SK-N-SH treated with all-trans-retinoic acid at 6 μM for 48 hours (cell line): ENCODE data around the gene TSHZ3.

Experiments
- CREB5 ChIP-seq: fragments of 250-450 bp; sonication (Bioruptor Pico); IDR thresholded peaks from 2 replicates; pipeline ENCODE4 v1.5.1; 2020; ENCODE audit warnings: low read depth, mild to moderate bottlenecking, moderate library complexity
- CSDC2 ChIP-seq: fragments of 250-450 bp; sonication (Bioruptor Pico); IDR thresholded peaks from 2 replicates; pipeline ENCODE4 v1.5.0; 2020; ENCODE audit warnings: mild to moderate bottlenecking, moderate library complexity
- ESRRG ChIP-seq: fragments of 250-450 bp; sonication (Bioruptor Pico); IDR thresholded peaks from 2 replicates; pipeline ENCODE4 v1.6.1; 2021; ENCODE audit warnings: mild to moderate bottlenecking
- PATZ1 ChIP-seq: fragments of 250-450 bp; sonication (Bioruptor Pico); IDR thresholded peaks from 2 replicates; pipeline ENCODE4 v1.8.0; 2020; ENCODE audit warnings: mild to moderate bottlenecking, moderate library complexity, borderline replicate concordance
- RARB ChIP-seq: fragments of 250-450 bp; sonication (Bioruptor Pico); IDR thresholded peaks from 2 replicates; pipeline ENCODE4 v1.8.0; 2021; ENCODE audit warnings: mild to moderate bottlenecking, moderate library complexity
- SNAI2 ChIP-seq: fragments of 250-450 bp; sonication (Bioruptor Pico); IDR thresholded peaks from 2 replicates; pipeline ENCODE4 v1.5.0; 2020; ENCODE audit warnings: mild to moderate bottlenecking, moderate library complexity
- TCF4 ChIP-seq: fragments of 250-450 bp; sonication (Bioruptor Pico); IDR thresholded peaks from 2 replicates; pipeline ENCODE4 v1.8.0; 2021; ENCODE audit warnings: mild to moderate bottlenecking, moderate library complexity, borderline replicate concordance
- TOX ChIP-seq: fragments of 250-450 bp; sonication (Bioruptor Pico); IDR thresholded peaks from 2 replicates; pipeline ENCODE4 v1.8.0; 2021; ENCODE audit warnings: mild to moderate bottlenecking, moderate library complexity, borderline replicate concordance
- ZNF70 ChIP-seq: fragments of 450-650 bp; formaldehyde crosslinking; IDR thresholded peaks from 2 replicates; pipeline ENCODE4 v1.5.0; 2020; ENCODE audit warnings: mild to moderate bottlenecking, moderate library complexity
- ZNF8 ChIP-seq: fragments of 450-650 bp; formaldehyde crosslinking; IDR thresholded peaks from 2 replicates; pipeline ENCODE4 v1.5.0; 2020; ENCODE audit warnings: mild to moderate bottlenecking, moderate library complexity
- TF ChIP-seq, protein P1 (sequence below): fragments of 250-450 bp; sonication (Bioruptor Pico); IDR thresholded peaks from 2 replicates; pipeline ENCODE4 v1.5.0; 2020; ENCODE audit warnings: mild to moderate bottlenecking, moderate library complexity

DNA sequence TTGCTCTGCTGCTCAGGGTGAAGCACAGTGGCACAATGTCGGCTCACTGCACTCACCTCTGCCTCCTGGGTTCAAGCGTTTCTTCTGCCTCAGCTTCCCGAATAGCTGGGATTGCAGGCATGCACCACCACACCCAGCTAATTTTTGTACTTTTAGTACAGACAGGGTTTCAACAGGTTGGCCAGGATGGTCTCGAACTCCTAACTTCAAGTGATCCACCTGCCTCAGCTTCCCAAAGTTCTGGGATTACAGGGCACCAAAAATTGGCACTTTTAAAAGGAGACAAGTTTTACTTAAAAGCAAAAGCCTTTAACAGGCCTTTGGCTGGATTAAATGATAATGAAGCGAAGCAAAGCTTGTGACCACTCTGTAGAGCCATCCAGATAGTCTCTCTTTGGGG, 12.5 kb upstream of the TSHZ3 start:
- TF ChIP-seq ESRRG: no peak
- no peak for TF ChIP-seq TCF4 (CRISPR knock-in tag)
- TF ChIP-seq, protein P1, sequence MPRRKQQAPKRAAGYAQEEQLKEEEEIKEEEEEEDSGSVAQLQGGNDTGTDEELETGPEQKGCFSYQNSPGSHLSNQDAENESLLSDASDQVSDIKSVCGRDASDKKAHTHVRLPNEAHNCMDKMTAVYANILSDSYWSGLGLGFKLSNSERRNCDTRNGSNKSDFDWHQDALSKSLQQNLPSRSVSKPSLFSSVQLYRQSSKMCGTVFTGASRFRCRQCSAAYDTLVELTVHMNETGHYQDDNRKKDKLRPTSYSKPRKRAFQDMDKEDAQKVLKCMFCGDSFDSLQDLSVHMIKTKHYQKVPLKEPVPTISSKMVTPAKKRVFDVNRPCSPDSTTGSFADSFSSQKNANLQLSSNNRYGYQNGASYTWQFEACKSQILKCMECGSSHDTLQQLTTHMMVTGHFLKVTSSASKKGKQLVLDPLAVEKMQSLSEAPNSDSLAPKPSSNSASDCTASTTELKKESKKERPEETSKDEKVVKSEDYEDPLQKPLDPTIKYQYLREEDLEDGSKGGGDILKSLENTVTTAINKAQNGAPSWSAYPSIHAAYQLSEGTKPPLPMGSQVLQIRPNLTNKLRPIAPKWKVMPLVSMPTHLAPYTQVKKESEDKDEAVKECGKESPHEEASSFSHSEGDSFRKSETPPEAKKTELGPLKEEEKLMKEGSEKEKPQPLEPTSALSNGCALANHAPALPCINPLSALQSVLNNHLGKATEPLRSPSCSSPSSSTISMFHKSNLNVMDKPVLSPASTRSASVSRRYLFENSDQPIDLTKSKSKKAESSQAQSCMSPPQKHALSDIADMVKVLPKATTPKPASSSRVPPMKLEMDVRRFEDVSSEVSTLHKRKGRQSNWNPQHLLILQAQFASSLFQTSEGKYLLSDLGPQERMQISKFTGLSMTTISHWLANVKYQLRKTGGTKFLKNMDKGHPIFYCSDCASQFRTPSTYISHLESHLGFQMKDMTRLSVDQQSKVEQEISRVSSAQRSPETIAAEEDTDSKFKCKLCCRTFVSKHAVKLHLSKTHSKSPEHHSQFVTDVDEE: no peak
- TF ChIP-seq ZNF8: no peak
- TF ChIP-seq RARB (CRISPR knock-in tag): no peak
- no peak for TF ChIP-seq PATZ1
- TF ChIP-seq TOX: no peak
- TF ChIP-seq SNAI2: no peak
- no peak for TF ChIP-seq ZNF70 (CRISPR knock-in tag)
- TF ChIP-seq CREB5: no peak
- TF ChIP-seq CSDC2 (CRISPR knock-in tag): no peak
